ENCODE data around the gene ZNF506. TPM values are rescaled to one million over a fixed set of nuclear protein-coding genes. Genes with fewer than 3 reads are reported as not detected.

Gene ZNF506
- total RNA-seq, 1 experiment from 2014 or later, result 3.0 TPM

- H3K4me1 Mint-ChIP-seq, result no peaks in the 10 kb centered on the region
- H2BK12ac ChIP-seq (ENCODE audit: insufficient read length, low read depth, low read length), result no peak overlapping the region
- H3K4me2 ChIP-seq (ENCODE audit: insufficient read depth, insufficient read length, low read length), result no peak overlapping the region
- no peaks in the 10 kb centered on the region for H3K79me2 ChIP-seq (ENCODE audit: insufficient read depth, low read length)
- H3K4me1 ChIP-seq (ENCODE audit: insufficient read depth, low read length), result no peaks in the 10 kb centered on the region
- peaks cover 28 to 50% of the 10 kb centered on the region in 2 experiments for H3K9me3 Mint-ChIP-seq
- H2AK5ac ChIP-seq (ENCODE audit: insufficient read length, low read length), result no peak overlapping the region
- DNase-seq, result peak; percentile 21
- no peak overlapping the region for H3K56ac ChIP-seq (ENCODE audit: insufficient read length, low read depth, low read length)
- H3K27me3 ChIP-seq (ENCODE audit: insufficient read depth, low read length), result no peaks in the 10 kb centered on the region
- peaks cover 0 to 4% (median 2%) of the 10 kb centered on the region in 3 experiments; a peak in 3 of 7 replicates for H3K36me3 Mint-ChIP-seq (ENCODE audit: insufficient read depth in 1 of 3, low read depth in 3 of 3)
- no peak overlapping the region for H2BK20ac ChIP-seq (ENCODE audit: low read depth, low read length, poor library complexity, severe bottlenecking)
- WGBS (ENCODE audit: extremely low coverage, insufficient read length, low lambda C conversion rate), result no CpG with 5 or more reads among the region's 40 CpGs
- H3K27me3 Mint-ChIP-seq (ENCODE audit: low read depth), result peaks cover 10% of the 10 kb centered on the region
- H3K27ac ChIP-seq (ENCODE audit: insufficient read length, low read depth, low read length), result no peak overlapping the region
- H3K14ac ChIP-seq (ENCODE audit: insufficient read depth, low read length), result no peak overlapping the region
- H3T11ph ChIP-seq (ENCODE audit: low read length), result no peak overlapping the region
- no peak overlapping the region for H3K9ac ChIP-seq (ENCODE audit: extremely low read depth, insufficient read length, low read length)
- no peak overlapping the region for H3K27ac Mint-ChIP-seq
- H4K5ac ChIP-seq (ENCODE audit: insufficient read length, low read depth, low read length), result no peak overlapping the region
- H4K20me1 ChIP-seq (ENCODE audit: control insufficient read depth, insufficient read depth, insufficient read length), result peaks cover 2% of the 10 kb centered on the region
- TF ChIP-seq, protein P1, sequence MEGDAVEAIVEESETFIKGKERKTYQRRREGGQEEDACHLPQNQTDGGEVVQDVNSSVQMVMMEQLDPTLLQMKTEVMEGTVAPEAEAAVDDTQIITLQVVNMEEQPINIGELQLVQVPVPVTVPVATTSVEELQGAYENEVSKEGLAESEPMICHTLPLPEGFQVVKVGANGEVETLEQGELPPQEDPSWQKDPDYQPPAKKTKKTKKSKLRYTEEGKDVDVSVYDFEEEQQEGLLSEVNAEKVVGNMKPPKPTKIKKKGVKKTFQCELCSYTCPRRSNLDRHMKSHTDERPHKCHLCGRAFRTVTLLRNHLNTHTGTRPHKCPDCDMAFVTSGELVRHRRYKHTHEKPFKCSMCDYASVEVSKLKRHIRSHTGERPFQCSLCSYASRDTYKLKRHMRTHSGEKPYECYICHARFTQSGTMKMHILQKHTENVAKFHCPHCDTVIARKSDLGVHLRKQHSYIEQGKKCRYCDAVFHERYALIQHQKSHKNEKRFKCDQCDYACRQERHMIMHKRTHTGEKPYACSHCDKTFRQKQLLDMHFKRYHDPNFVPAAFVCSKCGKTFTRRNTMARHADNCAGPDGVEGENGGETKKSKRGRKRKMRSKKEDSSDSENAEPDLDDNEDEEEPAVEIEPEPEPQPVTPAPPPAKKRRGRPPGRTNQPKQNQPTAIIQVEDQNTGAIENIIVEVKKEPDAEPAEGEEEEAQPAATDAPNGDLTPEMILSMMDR (conservative IDR thresholded peaks at IDR 0.05), result no peak
- H2BK5ac ChIP-seq (ENCODE audit: insufficient read length, low read length), result no peak overlapping the region
- H2AFZ ChIP-seq (ENCODE audit: low read length), result no peak overlapping the region
- H3K23me2 ChIP-seq (ENCODE audit: insufficient read length, low read depth, low read length, poor library complexity, severe bottlenecking), result no peaks in the 10 kb centered on the region
- no peaks in the 10 kb centered on the region for H3K9me3 ChIP-seq (ENCODE audit: control insufficient read depth, low read depth, low read length)
- no peak overlapping the region for H2BK15ac ChIP-seq (ENCODE audit: low read depth, low read length)
- no peak overlapping the region for H4K91ac ChIP-seq (ENCODE audit: insufficient read length, low read depth, low read length)
- no peak overlapping the region for H3K23ac ChIP-seq (ENCODE audit: insufficient read length, low read depth, low read length)
- H3K4ac ChIP-seq (ENCODE audit: low read depth, low read length), result no peak overlapping the region
- H3K79me1 ChIP-seq (ENCODE audit: insufficient read depth, low read depth, low read length, poor library complexity, severe bottlenecking), result no peaks in the 10 kb centered on the region
- no peak overlapping the region for H4K8ac ChIP-seq (replicated peaks; ENCODE audit: insufficient read length, low read depth, low read length)
- no peak overlapping the region for H3K18ac ChIP-seq (ENCODE audit: insufficient read length, low read depth, low read length)
- no peak overlapping the region; a peak in 1 of 5 replicates for H3K4me3 Mint-ChIP-seq
- H2BK120ac ChIP-seq (ENCODE audit: low read depth, low read length, poor library complexity, severe bottlenecking), result no peak overlapping the region
Measured at GRCh38 chr19:19750842-19751790, 70.4 kb downstream of the ZNF506 start.
